HG03196 (cell line): ENCODE data around the gene ITPR2.

Experiments
- ATAC-seq: cut with Tn5 transposase; IDR thresholded peaks from one replicate; pipeline ENCODE4 v1.9.1; 2021; ENCODE audit not compliant: unreplicated experiment

The ITPR2 gene

GRCh38 chr12:26735249-26735639 lies 97.8 kb downstream of the ITPR2 start:
- ATAC-seq = no peak

- ATAC-seq = no peak
Measured at GRCh38 chr12:26734510-26735248, 98.3 kb downstream of the ITPR2 start.

DNA sequence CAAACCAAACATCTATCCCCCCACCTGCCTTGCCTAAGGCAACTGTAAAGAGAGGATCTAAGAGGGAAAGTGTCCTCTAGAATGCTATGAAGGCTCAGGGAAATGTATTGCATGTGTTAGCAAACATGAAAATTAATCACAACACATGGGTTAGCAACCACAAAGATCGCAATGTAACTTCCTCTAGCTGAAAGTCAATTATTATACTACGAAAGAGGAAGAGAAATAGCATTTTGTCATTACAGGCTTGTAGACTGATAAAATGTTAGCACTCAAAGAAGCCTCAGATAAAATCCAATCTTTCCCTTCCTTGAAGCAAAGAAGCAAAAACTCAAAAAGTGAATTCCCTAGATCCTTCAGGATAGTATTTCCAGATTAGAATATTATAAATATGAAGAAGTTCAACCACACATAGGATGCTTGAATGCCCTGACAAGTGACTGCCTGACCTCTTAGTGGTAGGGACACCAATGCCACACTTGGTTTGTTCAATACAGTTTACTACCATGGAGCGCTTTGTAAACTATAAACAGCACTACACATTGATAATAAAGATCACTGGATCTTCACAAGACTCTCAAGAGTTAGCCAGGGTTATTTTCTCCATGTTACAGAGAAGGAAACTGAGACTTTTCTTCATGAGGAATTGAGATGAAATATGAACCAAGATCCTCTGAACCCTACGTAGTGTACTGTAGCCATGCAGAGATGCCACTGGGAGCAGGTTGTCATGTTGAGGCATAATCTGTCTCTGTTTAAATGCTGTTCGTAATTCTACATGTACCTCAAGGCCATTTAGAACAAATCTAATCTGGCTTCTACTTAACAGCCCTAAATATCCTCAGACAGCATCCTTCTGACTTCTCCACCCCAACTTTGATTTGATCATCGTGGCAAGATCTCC lies 100.7 kb downstream of the ITPR2 start:
- ATAC-seq = peak; percentile 58

DNA sequence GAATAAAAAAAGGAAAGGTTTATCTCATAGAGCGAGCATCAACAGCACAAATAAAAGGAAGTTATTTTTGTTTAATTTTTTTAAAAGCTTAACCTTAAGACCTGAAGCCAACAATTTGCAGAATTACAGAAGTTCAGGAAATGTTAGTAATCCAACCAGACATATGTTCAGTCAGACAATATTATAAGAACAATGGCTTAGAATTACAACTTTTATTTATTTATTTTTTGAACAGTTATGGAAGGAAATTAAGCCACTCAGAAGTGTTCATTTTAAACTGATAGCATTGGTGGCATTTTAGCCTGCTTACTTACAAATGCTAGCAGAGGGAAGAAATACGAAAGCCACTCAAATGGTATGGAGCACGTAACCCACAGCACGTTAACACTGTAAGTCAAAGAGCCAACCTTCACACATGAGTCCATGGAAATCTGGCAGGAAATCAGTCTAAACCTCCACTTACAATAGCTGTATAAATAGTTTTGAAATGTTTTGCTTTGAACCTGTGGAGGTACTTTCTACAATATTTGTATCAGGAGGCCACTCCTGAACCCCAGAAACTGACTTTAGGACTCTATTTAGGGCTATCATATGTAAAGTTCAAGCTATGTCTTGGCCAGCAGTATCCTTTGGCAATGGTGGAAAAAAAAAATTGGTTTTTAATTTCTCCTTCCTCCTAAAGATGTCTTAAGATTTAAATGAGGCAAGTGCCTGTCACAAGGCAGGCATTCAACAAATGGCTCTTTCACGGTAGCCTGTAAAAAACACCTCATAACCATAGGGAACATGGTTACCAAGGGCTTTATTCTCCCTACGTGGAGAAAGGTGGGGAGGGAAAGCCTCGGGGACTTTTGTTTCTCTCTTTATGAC lies 102.3 kb downstream of the ITPR2 start:
- ATAC-seq = no peak

- ATAC-seq = peak; percentile 31
Measured at GRCh38 chr12:26729137-26729671, 103.8 kb downstream of the ITPR2 start.

DNA sequence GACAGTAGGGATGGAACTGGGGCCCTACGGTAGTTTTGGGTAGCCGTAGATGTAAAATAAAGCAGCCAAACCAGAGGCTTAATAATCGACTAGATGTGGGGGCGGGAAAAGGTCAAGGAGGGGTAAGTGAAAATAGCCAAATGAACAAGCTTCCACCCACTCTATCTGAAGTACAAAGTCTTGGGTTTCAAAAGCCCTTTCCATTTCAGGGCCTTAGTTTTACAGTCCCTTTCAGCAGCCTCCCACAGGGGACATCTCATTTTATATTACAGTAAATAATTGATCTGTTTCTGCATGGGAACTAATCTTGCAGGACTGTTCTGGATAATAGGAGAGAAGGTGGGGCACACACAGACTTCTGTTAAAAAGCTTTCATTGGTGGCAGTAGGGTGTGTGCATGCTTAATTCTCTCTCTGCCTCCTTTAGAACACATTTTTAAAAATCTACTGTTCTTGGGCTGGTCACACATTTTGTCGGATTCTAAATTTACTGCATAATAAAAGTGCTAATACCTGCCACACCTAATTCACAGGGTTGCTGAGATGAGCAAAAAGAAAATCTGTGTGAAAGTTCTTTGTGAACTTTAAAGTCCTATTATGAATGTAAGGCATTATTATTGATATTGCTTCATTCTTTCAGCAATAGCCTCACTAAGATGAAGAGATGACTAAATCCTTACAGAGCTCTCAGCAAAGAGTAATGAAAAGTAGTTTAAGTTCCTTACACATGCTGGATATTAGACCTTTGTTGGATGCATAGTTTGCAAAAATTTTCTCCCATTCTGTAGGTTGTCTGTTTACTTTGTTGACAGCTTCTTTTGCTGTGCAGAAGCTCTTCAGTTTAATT lies 104.6 kb downstream of the ITPR2 start:
- peak; percentile 33 for ATAC-seq

GRCh38 chr12:26727482-26728204 lies 105.4 kb downstream of the ITPR2 start:
- no peak for ATAC-seq

DNA sequence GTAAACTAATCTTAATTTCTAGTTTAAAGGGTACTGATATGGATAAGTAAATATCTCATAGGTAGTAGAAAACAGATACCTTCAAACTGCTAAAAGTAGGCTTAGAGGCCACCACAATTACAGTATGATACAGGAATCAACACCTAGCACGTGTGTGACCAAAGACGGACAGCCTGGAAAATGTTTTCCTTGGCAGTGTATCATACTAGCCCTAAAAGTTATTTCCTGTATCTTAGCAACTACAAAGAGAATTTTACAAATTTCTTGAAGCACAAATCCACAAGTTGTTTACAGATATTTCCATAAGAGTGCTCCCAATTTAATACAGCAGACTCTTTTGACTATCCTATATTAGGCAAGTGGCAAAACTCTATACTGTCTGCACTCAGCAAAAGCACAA lies 106.0 kb downstream of the ITPR2 start:
- no peak for ATAC-seq

DNA sequence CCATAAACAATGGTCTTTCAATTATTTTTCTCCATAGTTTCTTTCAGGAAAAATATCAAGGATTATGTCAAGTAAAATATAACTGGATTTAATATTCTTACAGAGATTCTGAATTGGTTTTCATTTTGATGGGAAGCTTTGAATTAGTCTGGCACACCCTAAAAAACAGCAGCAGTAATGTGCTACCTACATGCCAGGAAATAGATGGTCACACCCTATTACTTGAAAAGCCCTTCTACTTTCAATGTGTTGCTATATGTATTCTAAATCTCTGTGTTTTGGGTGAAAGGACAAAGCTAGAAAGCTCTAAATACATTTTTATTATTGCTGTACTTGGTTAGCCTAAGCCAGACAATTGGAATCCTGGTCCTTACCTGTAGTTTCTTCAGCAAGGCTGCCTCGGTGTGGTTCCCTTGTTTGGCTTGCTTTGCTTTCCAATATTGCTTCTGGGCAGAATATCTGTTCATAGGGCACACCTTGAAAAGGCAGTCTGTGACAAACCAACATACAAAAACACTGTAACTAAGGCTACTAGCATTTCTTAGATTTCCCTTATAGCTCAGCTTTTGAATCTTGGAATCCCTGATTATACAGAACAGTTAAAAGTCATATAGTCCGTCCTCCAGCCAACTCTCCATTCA lies 107.6 kb downstream of the ITPR2 start:
- ATAC-seq = no peak

DNA sequence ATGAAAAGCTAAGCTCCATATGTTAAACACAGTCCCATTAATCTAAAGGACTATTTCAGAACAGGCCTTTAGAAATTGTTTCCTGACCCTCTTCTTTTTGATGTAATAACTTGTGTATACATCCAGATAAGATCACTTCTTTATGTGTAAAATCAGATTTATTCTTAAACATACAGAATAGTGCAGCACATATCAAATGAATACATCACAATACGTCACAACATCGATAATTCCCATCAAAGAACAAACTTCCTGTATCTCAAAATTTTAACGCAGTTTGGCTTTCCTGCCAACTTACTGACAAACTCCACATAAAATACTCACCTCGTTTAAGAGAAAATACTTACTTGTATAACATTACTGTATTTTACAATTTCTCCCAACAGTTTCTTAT lies 108.7 kb downstream of the ITPR2 start:
- no peak for ATAC-seq

GRCh38 chr12:26723379-26724308 lies 109.3 kb downstream of the ITPR2 start:
- ATAC-seq = no peak

DNA sequence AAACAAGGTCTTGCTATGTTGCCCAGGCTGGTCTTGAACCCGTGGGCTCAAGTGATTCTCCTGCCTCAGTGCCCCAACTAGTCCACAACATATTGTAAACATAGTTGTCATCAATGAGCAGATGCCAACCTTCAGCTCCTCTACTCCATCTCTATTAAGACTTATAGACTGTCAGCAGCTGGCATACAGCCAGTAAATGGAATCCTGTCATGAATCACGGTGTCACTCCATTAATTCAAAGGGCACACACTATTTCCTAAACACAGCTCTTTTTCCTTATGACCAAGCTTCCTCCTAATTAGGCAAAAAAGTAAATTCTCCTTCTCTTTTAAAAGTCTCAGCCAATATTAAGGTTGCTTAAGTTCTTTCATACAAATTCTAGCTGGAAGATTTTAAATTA lies 111.2 kb downstream of the ITPR2 start:
- no peak for ATAC-seq

- ATAC-seq = no peak
Measured at GRCh38 chr12:26719852-26720251, 113.1 kb downstream of the ITPR2 start.

- no peak for ATAC-seq
Measured at GRCh38 chr12:26717757-26718156, 115.2 kb downstream of the ITPR2 start.

GRCh38 chr12:26715232-26715631 lies 117.8 kb downstream of the ITPR2 start:
- no peak for ATAC-seq

GRCh38 chr12:26713885-26714383 lies 119.1 kb downstream of the ITPR2 start:
- ATAC-seq = peak; percentile 47

DNA sequence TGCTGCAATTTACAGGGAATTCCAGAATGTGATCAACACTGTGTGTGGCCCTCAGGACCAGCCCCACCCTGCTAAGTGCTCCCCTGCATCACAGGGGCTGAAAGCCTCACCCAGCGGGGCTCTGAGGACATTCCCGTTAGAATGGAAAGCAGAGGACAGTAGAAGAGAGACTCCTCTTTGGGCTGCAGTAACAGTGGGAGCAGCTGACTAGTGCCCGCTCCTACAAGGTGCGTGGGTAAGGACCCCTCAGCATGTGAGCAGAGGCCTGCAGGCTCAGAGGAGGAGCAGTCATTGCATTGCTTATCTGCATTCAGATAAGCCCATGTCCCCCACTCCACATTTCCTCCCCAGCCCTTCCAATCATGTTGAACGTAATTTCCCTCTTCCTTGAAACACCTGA lies 120.1 kb downstream of the ITPR2 start:
- no peak for ATAC-seq

GRCh38 chr12:26711569-26711968 lies 121.4 kb downstream of the ITPR2 start:
- no peak for ATAC-seq
